B cell (primary cell): ENCODE data around the gene BACH2. TPM values are rescaled to one million over a fixed set of nuclear protein-coding genes. Genes with fewer than 3 reads are reported as not detected.

Experiments
- ATAC-seq: fragments of 200-7000 bp; cut with Tn5 transposase; one replicate; pipeline ENCODE4 v1.10.0; 2021; ENCODE audit warnings: low read depth, mild to moderate bottlenecking, moderate number of reproducible peaks, moderate library complexity
- CTCF ChIA-PET: fragments of 350-600 bp; sonication (Branson Sonifier 250); formaldehyde crosslinking; loops from one replicate; lab custom pipeline; 2021; ENCODE audit warnings: antibody characterized with exemption, inconsistent platforms; lab: Charles Lee
- POLR2A ChIA-PET: fragments of 350-600 bp; sonication (Branson Sonifier 250); formaldehyde crosslinking; loops from one replicate; lab custom pipeline; 2021; ENCODE audit warnings: antibody characterized with exemption; lab: Charles Lee
- DNase-seq: peaks from one replicate; pipeline ENCODE4 v3.0.0; 2013
- H2AFZ ChIP-seq: 2 replicates; pipeline ENCODE4 v1.6.1; 2012; ENCODE audit warnings: mild to moderate bottlenecking, low read depth, low read length; ENCODE audit not compliant: insufficient read depth, poor library complexity, severe bottlenecking
- H3K27ac ChIP-seq, 2 donors: 1 replicate in 1 of 2; 2 replicates in 1 of 2; pipeline ENCODE4 v1.5.1; 2012 to 2013; ENCODE audit warnings: low read length in 2 of 2, mild to moderate bottlenecking in 2 of 2, moderate library complexity in 1 of 2
- H3K27me3 ChIP-seq, 4 experiments: fragments of 200-600 bp in 1 of 4; sonication (generic) in 1 of 4; replicated peaks in 1 of 4; 1 replicate in 2 of 4; 2 replicates in 2 of 4; pipeline versions ENCODE4 v1.6.1 to v1.7.0; 2013 to 2016; ENCODE audit warnings: low read length in 3 of 4, mild to moderate bottlenecking in 2 of 4, mixed read lengths in 1 of 4, moderate library complexity in 1 of 4; ENCODE audit not compliant: insufficient read depth in 4 of 4, control insufficient read depth in 3 of 4; ENCODE audit errors: control extremely low read depth in 1 of 4
- H3K36me3 ChIP-seq, 2 experiments: replicated peaks in 1 of 2; 1 replicate in 1 of 2; 2 replicates in 1 of 2; pipeline versions ENCODE4 v1.6.1 to v1.7.1; 2013; ENCODE audit warnings: low read length in 1 of 2; ENCODE audit not compliant: insufficient read depth in 2 of 2, control insufficient read depth in 1 of 2; ENCODE audit errors: control extremely low read depth in 1 of 2, extremely low read depth in 1 of 2
- H3K4me1 ChIP-seq, 2 donors: fragments of 200-600 bp in 1 of 2; sonication (generic) in 1 of 2; 1 replicate in 1 of 2; 2 replicates in 1 of 2; pipeline versions ENCODE4 v1.5.1 to v1.6.1; 2013 to 2017; ENCODE audit warnings: low read length in 2 of 2; ENCODE audit not compliant: control insufficient read depth in 2 of 2, insufficient read depth in 2 of 2
- H3K4me2 ChIP-seq: replicated peaks from 2 replicates; pipeline ENCODE3; 2012; ENCODE audit warnings: mild to moderate bottlenecking, low read depth, low read length; ENCODE audit not compliant: poor library complexity, severe bottlenecking
- H3K4me3 ChIP-seq, 5 experiments: fragments of 200-600 bp in 1 of 5; sonication (generic) in 1 of 5; 1 replicate in 3 of 5; 2 replicates in 2 of 5; pipeline versions ENCODE4 v1.5.1 to v1.7.0; 2011 to 2016; ENCODE audit warnings: low read length in 4 of 5, mild to moderate bottlenecking in 4 of 5, low read depth in 2 of 5, control low read depth in 1 of 5, moderate library complexity in 1 of 5; ENCODE audit not compliant: insufficient read depth in 1 of 5; ENCODE audit errors: control extremely low read depth in 1 of 5, extremely low read depth in 1 of 5
- H3K79me2 ChIP-seq: fragments of 200-600 bp; sonication (generic); one replicate; pipeline ENCODE4 v1.6.0; 2016; ENCODE audit warnings: low read length; ENCODE audit not compliant: control insufficient read depth, insufficient read depth
- H3K9ac ChIP-seq: fragments of 200-600 bp; sonication (generic); 2 replicates; pipeline ENCODE4 v1.6.1; 2017; ENCODE audit warnings: mild to moderate bottlenecking, low read length, moderate library complexity
- H3K9me3 ChIP-seq, 3 donors: one replicate each; pipeline versions ENCODE4 v1.6.1 to v1.7.1; 2013; ENCODE audit warnings: low read length in 2 of 3; ENCODE audit not compliant: control insufficient read depth in 2 of 3, insufficient read depth in 1 of 3; ENCODE audit errors: control extremely low read depth in 1 of 3
- H4K20me1 ChIP-seq: 2 replicates; pipeline ENCODE4 v1.6.0; 2012; ENCODE audit warnings: mild to moderate bottlenecking, low read length; ENCODE audit not compliant: insufficient read depth, control insufficient read depth, poor library complexity, severe bottlenecking
- H3K27ac Mint-ChIP-seq: one replicate; pipeline ENCODE4 v1.8.0; 2021; ENCODE audit warnings: mixed read lengths
- H3K27me3 Mint-ChIP-seq: one replicate; pipeline ENCODE4 v1.8.0; 2021; ENCODE audit warnings: mixed read lengths
- H3K4me1 Mint-ChIP-seq: one replicate; pipeline ENCODE4 v1.8.0; 2021; ENCODE audit warnings: mixed read lengths
- H3K4me3 Mint-ChIP-seq: one replicate; pipeline ENCODE4 v1.8.0; 2021; ENCODE audit warnings: mixed read lengths
- H3K9me3 Mint-ChIP-seq: one replicate; pipeline ENCODE4 v1.8.0; 2022; ENCODE audit warnings: mixed read lengths; ENCODE audit not compliant: insufficient read depth
- CTCF ChIP-seq: fragments of 200-600 bp; IDR thresholded peaks from one replicate; pipeline ENCODE4 v1.8.0; 2022; ENCODE audit warnings: antibody characterized with exemption, mild to moderate bottlenecking
- EZH2 ChIP-seq: IDR thresholded peaks from 2 replicates; pipeline ENCODE4 v1.6.1; 2012; ENCODE audit warnings: borderline replicate concordance, low read depth, mild to moderate bottlenecking, moderate library complexity, low read length; ENCODE audit not compliant: insufficient read depth, poor library complexity, severe bottlenecking
- WGBS: methylation state at CpG from one replicate; pipeline ENCODE4 v1.1.5; 2013; ENCODE audit warnings: missing lambda C conversion rate; ENCODE audit not compliant: insufficient coverage; 5-methylcytosine and 5-hydroxymethylcytosine counted together
- intact Hi-C: fragments of 100-400 bp; cut with micrococcal nuclease; formaldehyde crosslinking; loops from one replicate; pipeline ENCODE4 v1.10.0; 2022
- polyA plus RNA-seq: library from polyadenylated mRNA; depleted of rRNA; stranded (reverse); fragments of >200 nt; gene quantifications from 2 replicates; pipeline ENCODE4 v1.2.3, GENCODE V29; 2012
- total RNA-seq, 2 donors: library from RNA; stranded (reverse); fragments of 120-200 nt in 1 of 2; gene quantifications; 1 replicate in 1 of 2; 2 replicates in 1 of 2; pipeline versions ENCODE4 v1.2.3 to v1.2.4, GENCODE V29; 2013 to 2022

The BACH2 gene
- total and polyA plus RNA-seq, 2 donors (not counting 1 experiment from before 2014, with no cell fraction given), result 41.1 to 235 TPM

- H3K27ac Mint-ChIP-seq, result no peak overlapping the region
- TF ChIP-seq EZH2 (no peak), CTCF (no peak)
- ChIA-PET CTCF (no interaction called here), POLR2A (no interaction called here)
- Histone ChIP-seq H3K4me1 (peaks cover 44 to 54% of the 10 kb centered on the region in 2 donors), H3K79me2 (peaks cover 80% of the 10 kb centered on the region), H4K20me1 (peaks cover 79% of the 10 kb centered on the region), H3K36me3 (peaks cover 0 to 34% of the 10 kb centered on the region in 2 experiments), H3K27ac (no peak overlapping the region), H3K9me3 (peaks cover 0 to 2% (median 0%) of the 10 kb centered on the region in 3 donors), H3K4me3 (no peak overlapping the region), H2AFZ (no peak overlapping the region), H3K27me3 (no peaks in the 10 kb centered on the region), H3K4me2 (no peak overlapping the region), H3K9ac (no peak overlapping the region)
- DNase-seq (no peak), ATAC-seq (no peak)
- intact Hi-C loops, result loop anchor here (5.0 kb wide), 2 partner anchors 43 to 52 kb away; no protein-coding TSS in a partner anchor
- H3K4me3 Mint-ChIP-seq, result no peak overlapping the region
- H3K27me3 Mint-ChIP-seq, result no peaks in the 10 kb centered on the region
- no peaks in the 10 kb centered on the region for H3K9me3 Mint-ChIP-seq
- peaks cover 70% of the 10 kb centered on the region for H3K4me1 Mint-ChIP-seq
- WGBS, result 100% methylated on average over 1 of the region's 5 CpGs
Measured at GRCh38 chr6:90124874-90125510, 171.7 kb downstream of the BACH2 start.

- ATAC-seq (no peak), DNase-seq (no peak)
- CTCF ChIA-PET, result no interaction called here
- intact Hi-C loops, result loop anchor here (2.0 to 5.0 kb wide), 3 partner anchors 15 to 53 kb away; no protein-coding TSS in a partner anchor
- Mint-ChIP-seq H3K27ac (peak overlapping the region; percentile 53), H3K9me3 (no peaks in the 10 kb centered on the region), H3K4me3 (no peak overlapping the region), H3K4me1 (peaks cover 74% of the 10 kb centered on the region), H3K27me3 (no peaks in the 10 kb centered on the region)
- Histone ChIP-seq H3K27ac (no peak overlapping the region), H3K79me2 (peaks cover 81% of the 10 kb centered on the region), H3K9ac (no peak overlapping the region), H3K9me3 (no peaks in the 10 kb centered on the region), H4K20me1 (peaks cover 80% of the 10 kb centered on the region), H3K4me1 (peaks cover 48 to 57% of the 10 kb centered on the region in 2 donors), H3K27me3 (no peaks in the 10 kb centered on the region), H3K4me3 (no peak overlapping the region), H2AFZ (no peak overlapping the region), H3K4me2 (no peak overlapping the region), H3K36me3 (peaks cover 0 to 36% of the 10 kb centered on the region in 2 experiments)
- WGBS, result 94% methylated on average over 3 of the region's 7 CpGs
- TF ChIP-seq EZH2 (no peak), CTCF (no peak)
- POLR2A ChIA-PET, result no interaction called here
Measured at GRCh38 chr6:90123831-90124230, 172.8 kb downstream of the BACH2 start.
